GM19238 (cell line): ENCODE measurements around the gene CMIP.
A peak's percentile ranks its signal among the peaks of the same experiment; 100 is the strongest.
"Not testable (repeated sequence)": the region's sequence is repeated elsewhere in the genome, so short reads cannot be mapped to it uniquely, and the experiment has no call there.

ENCODE experiments used
- DNase-seq: peaks from one replicate; pipeline ENCODE4 v3.0.0; 2011; ENCODE audit warnings: low spot score; ENCODE audit not compliant: insufficient read length

The CMIP gene

DNA sequence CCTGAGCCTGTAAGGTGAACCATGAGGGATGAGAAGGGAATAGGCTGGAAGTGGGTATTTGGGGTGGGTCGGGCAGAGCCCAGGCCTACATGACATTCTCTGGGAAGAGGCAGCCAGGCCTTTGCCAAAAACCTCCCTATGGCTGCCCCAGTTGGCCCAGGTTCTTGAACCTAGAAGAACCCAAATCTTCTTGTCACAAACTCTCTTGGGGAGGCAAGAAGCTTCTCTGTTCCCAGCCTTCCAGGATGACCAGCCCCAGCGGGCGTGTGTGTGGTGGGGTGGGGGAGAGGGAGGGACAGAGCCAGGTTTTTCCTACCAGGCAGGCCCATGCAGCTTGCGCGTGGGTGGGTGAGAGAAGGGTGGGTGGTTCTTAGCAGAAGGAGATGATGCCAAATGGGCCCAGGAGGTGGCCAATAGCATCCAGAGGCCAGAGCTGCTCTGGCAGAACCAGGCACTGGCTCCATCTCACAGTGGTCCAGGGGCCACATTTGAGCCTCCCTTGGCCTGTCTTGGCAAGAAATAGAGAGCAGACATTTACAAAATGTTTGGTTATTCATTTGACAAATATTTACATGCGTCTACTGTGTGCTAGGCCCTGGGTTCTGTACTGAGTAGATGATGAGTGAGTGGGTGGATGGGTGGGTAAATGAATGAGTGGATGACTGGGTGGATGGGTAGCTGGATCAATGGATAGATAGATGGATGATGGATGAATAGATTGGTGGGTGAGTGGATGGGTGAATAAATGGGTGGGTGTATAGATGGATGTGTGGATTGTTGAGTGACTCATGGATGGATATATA, 290.2 kb downstream of the CMIP start:
- no peak for DNase-seq

- DNase-seq: peak; percentile 80
Observed at GRCh38 chr16:81737885-81738536, 293.4 kb downstream of the CMIP start.

GRCh38 chr16:81738783-81739496, 294.3 kb downstream of the CMIP start:
- DNase-seq: no peak

- no peak for DNase-seq
Observed at GRCh38 chr16:81739503-81739902, 294.9 kb downstream of the CMIP start.

DNA sequence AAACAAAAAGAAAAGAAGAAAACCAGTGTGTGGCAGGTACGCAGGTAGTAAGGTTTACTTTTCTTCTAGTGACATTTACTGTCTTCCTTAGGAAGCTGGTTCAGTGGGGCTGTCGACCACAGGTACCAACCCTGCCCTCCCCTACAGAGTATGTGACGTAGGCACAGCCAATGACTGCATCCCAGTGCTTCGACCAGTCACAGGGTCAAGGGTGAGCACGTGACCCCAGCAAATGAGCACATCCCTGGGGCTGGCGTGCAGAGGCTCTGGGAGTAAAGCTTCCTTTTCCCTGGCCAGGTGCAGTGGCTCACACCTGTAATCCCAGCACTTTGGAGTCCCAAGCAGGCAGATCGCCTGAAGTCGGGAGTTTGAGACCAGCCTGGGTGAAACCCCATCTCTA, 295.6 kb downstream of the CMIP start:
- no peak for DNase-seq

DNA sequence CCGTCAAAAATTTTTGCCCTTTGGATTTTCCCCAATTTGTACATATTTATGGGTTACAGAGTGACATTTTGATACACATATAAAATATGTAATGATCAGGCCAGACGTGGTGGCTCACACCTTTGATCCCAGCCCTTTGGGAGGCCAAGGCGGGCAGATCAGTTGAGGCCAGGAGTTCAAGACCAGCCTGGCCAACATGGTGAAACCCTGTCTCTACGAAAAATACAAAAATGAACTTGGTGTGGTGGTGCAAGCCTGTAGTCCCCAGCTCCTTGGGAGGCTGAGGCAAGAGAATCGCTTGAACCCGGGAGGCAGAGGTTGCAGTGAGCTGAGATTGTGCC, 296.8 kb downstream of the CMIP start:
- DNase-seq: not testable (repeated sequence)

DNA sequence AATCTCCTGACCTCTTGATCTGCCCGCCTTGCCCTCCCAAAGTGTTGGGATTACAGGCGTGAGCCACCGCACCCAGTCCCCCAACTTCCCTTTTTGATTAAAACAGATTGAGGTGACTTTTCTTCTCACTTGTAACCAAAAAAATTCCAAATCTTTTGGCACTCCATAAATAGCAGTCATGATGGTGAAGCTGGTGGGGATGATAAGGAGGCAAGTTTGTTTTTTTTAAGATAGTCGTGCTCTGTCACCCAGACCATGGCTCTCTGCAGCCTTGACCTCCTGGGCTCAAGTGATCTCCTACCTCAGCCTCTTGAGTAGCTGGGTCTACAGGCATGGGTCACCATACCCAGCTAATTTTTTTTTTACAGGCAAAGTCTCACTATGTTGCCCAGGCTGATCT, 299.8 kb downstream of the CMIP start:
- DNase-seq: no peak

- no peak for DNase-seq
Observed at GRCh38 chr16:81744911-81745310, 300.3 kb downstream of the CMIP start.

DNA sequence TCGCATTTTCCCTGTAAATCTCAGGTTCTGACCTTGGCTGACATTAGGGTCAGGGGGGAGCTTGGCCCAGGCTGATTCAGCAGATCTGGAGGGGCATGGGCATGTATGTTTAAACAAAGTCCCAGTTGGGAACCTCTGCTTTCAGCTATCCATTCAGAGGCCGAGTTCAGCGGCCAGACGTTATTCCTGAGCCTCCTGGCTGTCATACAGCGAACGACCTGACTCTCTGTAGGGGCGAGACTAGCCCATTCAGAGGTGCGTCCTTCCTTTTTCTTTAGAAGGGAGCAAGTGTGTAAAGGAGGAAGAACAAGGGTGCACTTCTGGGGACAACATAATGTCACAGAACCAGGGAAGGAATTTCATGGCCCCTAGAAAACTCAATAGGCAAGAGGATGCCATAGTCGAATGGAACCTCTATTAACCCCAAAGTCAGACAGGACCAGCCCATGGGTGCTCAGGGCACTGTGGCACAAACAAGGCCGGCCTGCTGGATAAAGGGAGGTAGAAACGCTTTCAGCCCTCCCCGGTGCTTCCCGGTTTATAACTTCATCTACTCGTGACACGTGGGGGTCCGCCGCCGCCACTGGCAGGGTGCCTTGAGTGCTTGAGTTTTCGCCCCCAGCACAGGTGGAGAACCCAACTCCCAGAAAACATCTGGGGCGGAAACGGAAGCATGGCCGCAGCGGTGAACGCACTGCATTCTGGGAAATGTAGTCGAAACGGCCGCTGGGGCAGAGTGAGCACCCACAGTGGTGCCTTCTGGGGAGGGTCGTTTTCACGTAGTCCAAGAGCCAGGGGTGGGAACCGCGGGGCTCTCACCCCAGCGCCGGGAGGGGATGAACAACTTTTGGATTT, 301.3 kb downstream of the CMIP start:
- peak; percentile 71 for DNase-seq

DNA sequence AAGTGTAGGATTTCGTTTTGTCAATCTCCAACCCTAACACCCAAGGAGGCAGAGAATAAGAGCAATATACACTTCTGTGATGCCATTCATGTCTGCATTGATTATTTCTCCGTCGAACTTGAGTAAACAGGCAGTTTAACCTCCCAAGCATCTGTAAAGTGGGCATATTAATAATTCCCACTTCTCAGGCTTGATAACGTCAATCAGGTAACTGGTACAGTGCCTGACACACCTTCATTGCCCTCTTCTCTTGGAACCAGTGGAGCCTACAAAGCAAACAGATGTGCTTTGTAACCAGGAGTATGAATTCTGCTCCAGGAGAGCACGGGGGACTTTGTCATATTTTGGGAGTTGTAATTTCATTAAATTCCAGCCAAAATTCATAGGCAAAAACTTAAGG, 302.0 kb downstream of the CMIP start:
- no peak for DNase-seq

GRCh38 chr16:81748476-81749198, 304.0 kb downstream of the CMIP start:
- DNase-seq: no peak

DNA sequence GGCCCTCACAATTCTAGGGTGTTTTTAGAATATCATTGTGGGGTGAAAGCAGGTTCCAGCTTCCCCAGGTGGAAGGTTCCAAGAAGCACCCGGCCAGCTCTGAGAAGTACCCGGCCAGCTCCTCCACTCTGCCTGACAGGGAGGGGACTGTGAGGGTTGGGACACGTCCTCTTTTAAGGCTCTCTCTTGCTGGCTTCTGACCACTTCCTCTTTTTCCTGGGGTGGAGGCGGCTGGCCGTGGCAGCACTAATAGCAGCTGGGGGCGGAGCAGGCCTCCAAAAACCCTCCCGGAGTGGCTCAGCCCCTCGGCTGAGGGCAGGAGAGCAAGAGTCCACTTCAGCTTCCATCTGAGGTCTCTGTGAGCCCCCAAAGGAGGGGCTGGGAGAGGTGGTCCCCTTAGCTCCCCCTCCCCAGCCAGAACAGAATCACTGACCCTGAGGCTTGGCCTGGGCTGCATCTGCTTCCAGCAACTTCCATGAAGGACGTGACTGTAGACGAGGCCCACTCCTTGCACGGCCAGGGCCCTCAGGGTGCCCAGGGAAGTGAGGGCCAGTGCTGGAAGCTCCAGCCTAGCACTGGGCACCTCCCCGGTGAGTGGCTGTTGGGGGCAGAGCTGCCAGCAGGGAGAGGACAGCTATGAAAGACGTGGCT, 307.7 kb downstream of the CMIP start:
- DNase-seq: no peak

- no peak for DNase-seq
Observed at GRCh38 chr16:81752876-81753227, 308.2 kb downstream of the CMIP start.

GRCh38 chr16:81754858-81755257, 310.2 kb downstream of the CMIP start:
- DNase-seq: no peak

DNA sequence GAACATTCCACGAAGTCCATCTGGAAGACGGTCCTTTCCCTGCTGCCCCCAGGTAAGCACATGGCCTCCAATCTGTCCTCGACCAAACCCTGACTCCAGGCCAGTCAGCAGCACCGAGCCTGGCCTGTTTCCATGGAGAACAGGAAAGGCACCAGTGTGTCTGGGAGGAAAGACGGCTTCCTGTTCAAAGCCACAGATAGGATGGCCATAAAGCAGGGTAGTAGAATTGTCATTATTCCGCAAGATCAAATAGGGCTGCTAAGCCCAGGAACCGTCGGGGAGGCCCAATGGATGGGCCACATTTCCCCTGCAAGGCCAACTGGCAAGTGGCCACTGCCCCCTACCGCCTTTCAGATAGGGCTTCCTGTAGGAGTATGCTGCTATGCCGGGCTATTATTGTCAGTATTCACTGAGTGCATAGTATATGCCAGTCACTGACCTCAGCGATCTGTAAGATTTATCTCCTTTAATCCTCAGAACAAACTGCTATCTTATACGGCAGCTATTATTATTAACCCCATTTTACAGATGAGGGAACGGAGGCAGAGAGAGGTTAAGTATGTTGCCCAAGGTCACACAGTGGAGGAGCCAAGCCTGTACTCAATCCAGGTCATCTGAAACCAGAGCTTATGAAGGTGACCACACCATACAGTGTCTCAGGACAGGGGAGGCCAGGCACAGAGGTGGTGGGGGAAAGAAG, 311.5 kb downstream of the CMIP start:
- DNase-seq: no peak

DNA sequence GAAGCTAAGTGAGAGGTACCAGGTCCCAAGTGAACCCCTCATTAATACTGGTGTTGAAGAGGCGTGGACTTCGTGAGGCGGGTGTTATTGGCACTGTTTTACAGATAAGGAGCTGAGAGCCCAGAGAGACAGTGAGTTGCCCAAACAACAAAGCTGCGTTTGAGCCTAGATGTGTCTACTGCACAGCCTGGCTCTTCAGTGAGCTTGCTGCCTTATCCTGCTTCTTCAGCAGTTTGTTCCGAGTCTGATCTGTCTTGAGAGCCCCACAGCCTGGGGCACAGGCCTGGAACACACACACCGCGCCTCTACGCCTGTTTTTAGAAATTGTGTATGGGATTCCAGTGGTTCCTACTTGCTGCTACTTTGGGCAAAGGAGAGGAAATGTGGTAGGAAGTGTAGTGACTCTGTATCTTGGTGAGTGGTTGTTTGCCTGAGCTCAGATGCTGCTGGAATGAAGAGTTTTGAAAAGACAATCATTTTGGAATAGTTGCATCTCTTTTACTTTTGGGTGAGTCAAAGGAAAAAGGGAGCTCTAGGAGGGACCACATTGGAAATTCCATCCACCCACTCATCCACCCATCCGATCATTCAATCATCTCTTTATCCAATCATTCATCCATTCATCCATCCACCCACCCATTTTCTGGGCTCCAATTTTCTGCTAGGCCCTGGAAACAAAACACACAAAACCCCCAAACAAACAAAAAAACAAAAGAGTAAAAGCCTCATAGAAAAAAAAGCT, 312.2 kb downstream of the CMIP start:
- DNase-seq: no peak

DNA sequence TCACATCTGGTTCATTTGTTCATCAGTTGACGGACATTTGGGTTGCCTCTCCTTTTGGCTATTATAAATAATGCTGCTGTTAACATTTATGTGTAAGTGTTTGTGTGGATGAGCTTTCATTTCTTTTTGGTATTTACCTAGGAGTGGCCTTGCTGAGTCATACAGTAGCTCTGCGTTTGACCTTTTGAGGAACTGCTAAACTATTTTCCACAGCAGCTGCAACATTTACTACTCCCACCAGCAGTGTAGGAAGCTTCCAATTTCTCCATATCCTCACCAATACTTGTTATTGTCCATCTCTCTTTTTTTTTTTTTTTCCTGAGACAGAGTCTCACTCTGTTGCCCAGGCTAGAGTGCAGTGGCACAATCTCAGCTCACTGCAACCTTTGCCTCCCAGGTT, 313.8 kb downstream of the CMIP start:
- no peak for DNase-seq
